ENCODE data around the gene SERPINF2. TPM values are rescaled to one million over a fixed set of nuclear protein-coding genes. Genes with fewer than 3 reads are reported as not detected.
A peak's percentile ranks its signal among the peaks of the same experiment; 100 is the strongest.

Gene SERPINF2
- polyA plus RNA-seq, 1 donor (not counting 4 experiments of a cell fraction or from before 2014, with no cell fraction given) = 0.96 TPM

DNA sequence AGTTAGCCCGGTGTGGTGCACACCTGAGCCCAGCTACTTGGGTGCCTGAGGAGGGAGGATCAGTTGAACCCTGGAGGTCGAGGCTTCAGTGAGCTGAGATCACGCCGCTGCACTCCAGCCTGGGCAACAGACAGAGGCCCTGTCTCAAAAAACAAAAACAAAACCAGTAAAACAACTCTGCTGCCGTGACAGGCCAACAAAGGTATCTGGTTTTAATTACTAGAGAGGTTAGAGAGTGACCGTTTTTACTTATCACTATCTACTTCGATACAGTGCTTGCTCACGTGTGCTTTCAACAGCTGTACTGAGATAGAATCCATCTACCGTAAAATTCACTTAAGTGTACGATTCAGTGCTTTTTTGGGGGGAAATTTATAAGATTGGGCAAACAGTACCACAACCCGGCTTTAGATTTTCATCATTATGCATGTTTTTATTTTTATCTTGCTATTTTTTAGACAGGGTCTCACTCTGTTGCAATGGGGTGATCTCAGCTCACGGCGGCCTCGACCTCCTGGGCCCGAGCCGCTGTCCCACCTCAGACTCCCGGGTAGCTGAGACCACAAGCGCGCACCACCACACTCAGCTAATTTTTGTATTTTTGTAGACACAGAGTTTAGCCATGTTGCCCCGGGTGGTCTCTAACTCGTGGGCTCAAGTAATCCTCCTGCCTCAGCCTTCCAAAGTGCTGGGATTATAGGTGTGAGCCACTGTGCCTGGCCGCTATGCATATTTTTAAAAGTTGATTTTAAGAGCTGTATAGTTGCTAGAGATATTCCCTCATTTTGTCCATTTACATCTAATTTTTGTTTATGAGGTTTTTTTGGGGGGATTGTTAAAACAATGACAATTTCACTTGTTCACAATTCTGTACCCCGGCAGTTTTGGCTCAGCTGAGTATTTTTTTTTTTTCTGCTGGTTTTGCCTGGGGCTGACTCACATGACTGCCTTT, 50.1 kb downstream of the SERPINF2 start:
- peaks cover 6% of the 10 kb centered on the region for H3K79me2 ChIP-seq (ENCODE audit: control insufficient read depth, insufficient read depth, low read length)
- peaks cover 19% of the 10 kb centered on the region for H3K4me1 ChIP-seq (ENCODE audit: control insufficient read depth, extremely low read depth, insufficient read depth, low read length)
- DNase-seq (ENCODE audit: low read depth, low spot score) = no peak
- TF ChIP-seq, protein P1, sequence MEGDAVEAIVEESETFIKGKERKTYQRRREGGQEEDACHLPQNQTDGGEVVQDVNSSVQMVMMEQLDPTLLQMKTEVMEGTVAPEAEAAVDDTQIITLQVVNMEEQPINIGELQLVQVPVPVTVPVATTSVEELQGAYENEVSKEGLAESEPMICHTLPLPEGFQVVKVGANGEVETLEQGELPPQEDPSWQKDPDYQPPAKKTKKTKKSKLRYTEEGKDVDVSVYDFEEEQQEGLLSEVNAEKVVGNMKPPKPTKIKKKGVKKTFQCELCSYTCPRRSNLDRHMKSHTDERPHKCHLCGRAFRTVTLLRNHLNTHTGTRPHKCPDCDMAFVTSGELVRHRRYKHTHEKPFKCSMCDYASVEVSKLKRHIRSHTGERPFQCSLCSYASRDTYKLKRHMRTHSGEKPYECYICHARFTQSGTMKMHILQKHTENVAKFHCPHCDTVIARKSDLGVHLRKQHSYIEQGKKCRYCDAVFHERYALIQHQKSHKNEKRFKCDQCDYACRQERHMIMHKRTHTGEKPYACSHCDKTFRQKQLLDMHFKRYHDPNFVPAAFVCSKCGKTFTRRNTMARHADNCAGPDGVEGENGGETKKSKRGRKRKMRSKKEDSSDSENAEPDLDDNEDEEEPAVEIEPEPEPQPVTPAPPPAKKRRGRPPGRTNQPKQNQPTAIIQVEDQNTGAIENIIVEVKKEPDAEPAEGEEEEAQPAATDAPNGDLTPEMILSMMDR (optimal IDR thresholded peaks at IDR 0.05 in 1 of 3, IDR thresholded peaks at IDR 0.05 in 1 of 3, conservative IDR thresholded peaks at IDR 0.05 in 1 of 3; ENCODE audit: extremely low read depth in 1 of 3, insufficient read depth in 2 of 3, low read length in 3 of 3) = no peak
- TF ChIP-seq EZH2 (IDR thresholded peaks at IDR 0.05; ENCODE audit: low read length) = no peak
- H2AFZ ChIP-seq (ENCODE audit: control insufficient read depth, low read length) = no peak overlapping the region
- H4K20me1 ChIP-seq (ENCODE audit: control insufficient read depth, extremely low read depth, insufficient read depth, low read length) = no peaks in the 10 kb centered on the region
- H3K27me3 ChIP-seq (ENCODE audit: control insufficient read depth, extremely low read depth, insufficient read depth, low read length) = no peaks in the 10 kb centered on the region
- peak overlapping the region; percentile 72 for H3K27ac ChIP-seq (ENCODE audit: control insufficient read depth, insufficient read depth, low read length)
- dilution Hi-C loops (cut with MboI; ENCODE audit: extremely low pct_ligation_motif_present, low sequenced_read_pairs) = no loop called here
- no peaks in the 10 kb centered on the region for H3K9me3 ChIP-seq (ENCODE audit: control insufficient read depth, low read depth, low read length)
- no peak overlapping the region for H3K4me3 ChIP-seq (ENCODE audit: control insufficient read depth in 2 of 3, extremely low read depth in 1 of 3, insufficient read depth in 2 of 3, low read depth in 1 of 3, low read length in 3 of 3)
- peak overlapping the region; percentile 16 for H3K9ac ChIP-seq (ENCODE audit: control insufficient read depth, extremely low read depth, insufficient read depth, low read length)
- no peaks in the 10 kb centered on the region for H3K9me1 ChIP-seq (ENCODE audit: control insufficient read depth, extremely low read depth, insufficient read depth, low read length)
- peak overlapping the region; percentile 78 for H3K4me2 ChIP-seq (ENCODE audit: control insufficient read depth, extremely low read depth, insufficient read depth, low read depth, low read length)
- H3K36me3 ChIP-seq (ENCODE audit: control insufficient read depth in 2 of 2, extremely low read depth in 1 of 2, insufficient read depth in 2 of 2, low read length in 2 of 2) = peaks cover 0 to 2% of the 10 kb centered on the region in 2 experiments
- FAIRE-seq = no peak

DNA sequence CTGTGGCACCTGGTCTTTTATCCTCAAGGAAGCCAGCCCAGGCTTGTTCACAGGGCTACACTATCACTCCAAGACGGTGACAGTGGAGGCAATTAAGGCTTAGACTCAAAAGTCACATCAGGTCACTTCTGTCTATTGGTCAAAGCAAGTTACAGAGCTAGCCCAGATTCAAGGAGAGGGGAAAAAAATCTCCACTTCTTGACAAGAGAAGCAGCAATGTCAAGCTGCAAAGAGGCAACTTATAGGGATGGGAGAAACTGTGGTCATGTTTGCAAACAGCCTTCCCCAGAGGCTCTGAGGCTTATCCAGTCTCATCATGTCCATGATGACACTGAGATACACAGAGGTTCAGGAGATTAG, 50.8 kb downstream of the SERPINF2 start:
- dilution Hi-C loops (cut with MboI; ENCODE audit: extremely low pct_ligation_motif_present, low sequenced_read_pairs) = no loop called here
- TF ChIP-seq, protein P1 (optimal IDR thresholded peaks at IDR 0.05 in 1 of 3, IDR thresholded peaks at IDR 0.05 in 1 of 3, conservative IDR thresholded peaks at IDR 0.05 in 1 of 3; ENCODE audit: extremely low read depth in 1 of 3, insufficient read depth in 2 of 3, low read length in 3 of 3) = no peak
- TF ChIP-seq EZH2 (IDR thresholded peaks at IDR 0.05; ENCODE audit: low read length) = no peak
- Histone ChIP-seq H3K27ac (ENCODE audit: control insufficient read depth, insufficient read depth, low read length) (peak overlapping the region; percentile 72), H3K36me3 (ENCODE audit: control insufficient read depth in 2 of 2, extremely low read depth in 1 of 2, insufficient read depth in 2 of 2, low read length in 2 of 2) (peaks cover 0 to 2% of the 10 kb centered on the region in 2 experiments), H3K9me1 (ENCODE audit: control insufficient read depth, extremely low read depth, insufficient read depth, low read length) (no peaks in the 10 kb centered on the region), H4K20me1 (ENCODE audit: control insufficient read depth, extremely low read depth, insufficient read depth, low read length) (no peaks in the 10 kb centered on the region), H3K4me2 (ENCODE audit: control insufficient read depth, extremely low read depth, insufficient read depth, low read depth, low read length) (peak overlapping the region; percentile 78), H3K4me3 (ENCODE audit: control insufficient read depth in 2 of 3, extremely low read depth in 1 of 3, insufficient read depth in 2 of 3, low read depth in 1 of 3, low read length in 3 of 3) (peak overlapping the region in 1 of 3 experiments; percentile 52), H3K27me3 (ENCODE audit: control insufficient read depth, extremely low read depth, insufficient read depth, low read length) (no peaks in the 10 kb centered on the region), H2AFZ (ENCODE audit: control insufficient read depth, low read length) (no peak overlapping the region), H3K79me2 (ENCODE audit: control insufficient read depth, insufficient read depth, low read length) (peaks cover 6% of the 10 kb centered on the region), H3K4me1 (ENCODE audit: control insufficient read depth, extremely low read depth, insufficient read depth, low read length) (peaks cover 16% of the 10 kb centered on the region), H3K9me3 (ENCODE audit: control insufficient read depth, low read depth, low read length) (no peaks in the 10 kb centered on the region), H3K9ac (ENCODE audit: control insufficient read depth, extremely low read depth, insufficient read depth, low read length) (no peak overlapping the region)
- FAIRE-seq (peak; percentile 88), DNase-seq (ENCODE audit: low read depth, low spot score) (peak; percentile 54)
